ENCODE results near the gene AK5.
"Not testable (repeated sequence)": the region's sequence is repeated elsewhere in the genome, so short reads cannot be mapped to it uniquely, and the experiment has no call there.

AK5 gene

GRCh38 chr1:77398152-77398551 is 116.3 kb downstream of the AK5 start:
- DNase-seq (ENCODE audit: low read depth in 1 of 2, low spot score in 1 of 2), result no peak

- DNase-seq (ENCODE audit: low read depth in 1 of 2, low spot score in 1 of 2), result no peak
Measured at GRCh38 chr1:77399250-77400086, 117.6 kb downstream of the AK5 start.

- no peak for DNase-seq (ENCODE audit: low read depth in 1 of 2, low spot score in 1 of 2)
Measured at GRCh38 chr1:77400781-77401180, 119.0 kb downstream of the AK5 start.

GRCh38 chr1:77401384-77401783 is 119.6 kb downstream of the AK5 start:
- DNase-seq (ENCODE audit: low read depth in 1 of 2, low spot score in 1 of 2), result no peak

- no peak for DNase-seq (ENCODE audit: low read depth in 1 of 2, low spot score in 1 of 2)
Measured at GRCh38 chr1:77405186-77405585, 123.4 kb downstream of the AK5 start.

- DNase-seq (ENCODE audit: low read depth in 1 of 2, low spot score in 1 of 2), result no peak
Measured at GRCh38 chr1:77406661-77407060, 124.8 kb downstream of the AK5 start.

GRCh38 chr1:77407738-77408375 is 126.0 kb downstream of the AK5 start:
- no peak for DNase-seq (ENCODE audit: low read depth in 1 of 2, low spot score in 1 of 2)

- not testable (repeated sequence) for DNase-seq (ENCODE audit: low read depth in 1 of 2, low spot score in 1 of 2)
Measured at GRCh38 chr1:77408933-77409332, 127.1 kb downstream of the AK5 start.

GRCh38 chr1:77412069-77412819 is 130.4 kb downstream of the AK5 start:
- DNase-seq (ENCODE audit: low read depth in 1 of 2, low spot score in 1 of 2), result no peak

GRCh38 chr1:77412820-77413530 is 131.2 kb downstream of the AK5 start:
- no peak for DNase-seq (ENCODE audit: low read depth in 1 of 2, low spot score in 1 of 2)

GRCh38 chr1:77413541-77414335 is 131.9 kb downstream of the AK5 start:
- no peak for DNase-seq (ENCODE audit: low read depth in 1 of 2, low spot score in 1 of 2)

GRCh38 chr1:77415579-77415978 is 133.8 kb downstream of the AK5 start:
- DNase-seq (ENCODE audit: low read depth in 1 of 2, low spot score in 1 of 2), result no peak

- DNase-seq (ENCODE audit: low read depth in 1 of 2, low spot score in 1 of 2), result no peak
Measured at GRCh38 chr1:77416692-77417450, 135.1 kb downstream of the AK5 start.

- DNase-seq (ENCODE audit: low read depth in 1 of 2, low spot score in 1 of 2), result not testable (repeated sequence)
Measured at GRCh38 chr1:77418055-77418454, 136.2 kb downstream of the AK5 start.

GRCh38 chr1:77421504-77422233 is 139.8 kb downstream of the AK5 start:
- no peak for DNase-seq (ENCODE audit: low read depth in 1 of 2, low spot score in 1 of 2)

- DNase-seq (ENCODE audit: low read depth in 1 of 2, low spot score in 1 of 2), result no peak
Measured at GRCh38 chr1:77424236-77424635, 142.4 kb downstream of the AK5 start.

- DNase-seq (ENCODE audit: low read depth in 1 of 2, low spot score in 1 of 2), result no peak
Measured at GRCh38 chr1:77428068-77428467, 146.2 kb downstream of the AK5 start.

- DNase-seq (ENCODE audit: low read depth in 1 of 2, low spot score in 1 of 2), result no peak
Measured at GRCh38 chr1:77430966-77431690, 149.3 kb downstream of the AK5 start.

Measured in activated CD4-positive, alpha-beta T cell treated with anti-CD3 and anti-CD28 coated beads, Interleukin-2, amount 50 U/mL, for 24 hours (primary cell).